IPS-NIHi11 (cell line): Measurements from ENCODE around the gene BCL2A1.
"Not testable (repeated sequence)": the region's sequence is repeated elsewhere in the genome, so short reads cannot be mapped to it uniquely, and the experiment has no call there.

Experiments used
- DNase-seq: peaks from one replicate; pipeline ENCODE4 v3.0.0; 2012; ENCODE audit warnings: mixed read lengths, low spot score

BCL2A1 gene

DNA sequence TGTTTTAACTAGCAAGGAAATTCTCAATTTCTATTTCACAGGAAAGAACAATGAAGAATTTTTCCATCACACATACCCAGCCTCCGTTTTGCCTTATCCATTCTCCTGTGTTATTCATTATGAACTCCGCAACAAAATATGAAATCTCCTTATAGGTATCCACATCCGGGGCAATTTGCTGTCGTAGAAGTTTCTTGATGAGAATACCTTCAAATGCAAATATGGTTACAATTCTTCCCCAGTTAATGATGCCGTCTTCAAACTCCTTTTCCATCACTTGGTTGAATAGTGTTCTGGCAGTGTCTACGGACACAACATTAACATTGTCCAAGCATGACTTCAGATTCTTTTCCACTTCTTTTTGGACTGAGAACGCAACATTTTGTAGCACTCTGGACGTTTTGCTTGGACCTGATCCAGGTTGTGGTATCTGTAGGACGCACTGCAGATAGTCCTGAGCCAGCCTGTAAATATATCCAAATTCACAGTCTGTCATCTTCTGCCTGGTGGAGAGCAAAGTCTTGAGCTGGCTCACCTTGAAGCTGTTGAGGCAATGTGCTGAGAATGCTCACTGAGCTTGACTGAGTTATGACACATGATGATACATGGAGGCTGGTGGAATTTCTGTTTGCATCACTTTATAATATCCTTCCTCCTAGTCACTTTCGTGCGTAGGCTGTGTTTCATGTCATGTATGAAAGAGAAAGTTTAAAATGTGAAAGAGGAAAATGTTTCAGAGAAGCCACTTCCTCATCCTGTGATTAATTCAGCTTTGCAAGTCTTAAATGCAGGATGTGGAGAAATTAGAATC lies at the start of gene BCL2A1:
Gene BCL2A1, minus strand, starts transcription at position 573 of the 811 bp plus-strand sequence. Its CDS starts 77 bp downstream, at position 496.
- no peak for DNase-seq

DNA sequence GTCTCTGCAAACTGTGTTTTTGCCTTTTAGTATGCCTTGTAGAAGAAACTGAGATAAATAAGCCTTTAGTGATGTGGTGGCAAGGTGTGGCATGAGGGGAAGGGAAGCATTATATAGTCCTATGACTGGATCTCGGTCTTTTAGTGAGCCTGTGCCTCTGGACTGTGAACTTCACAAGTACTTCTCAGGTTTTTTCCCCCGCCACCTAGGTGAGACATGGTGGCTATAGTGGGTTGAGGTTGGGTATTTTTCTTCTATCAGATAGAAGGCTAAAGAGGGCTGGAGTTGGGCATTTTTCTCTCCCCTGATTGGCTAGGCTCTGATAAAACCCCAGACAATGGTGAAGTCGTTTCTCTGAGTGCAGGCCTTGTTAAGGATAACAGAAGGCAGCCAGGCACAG lies 49.7 kb upstream of the BCL2A1 start:
- DNase-seq, result no peak

DNA sequence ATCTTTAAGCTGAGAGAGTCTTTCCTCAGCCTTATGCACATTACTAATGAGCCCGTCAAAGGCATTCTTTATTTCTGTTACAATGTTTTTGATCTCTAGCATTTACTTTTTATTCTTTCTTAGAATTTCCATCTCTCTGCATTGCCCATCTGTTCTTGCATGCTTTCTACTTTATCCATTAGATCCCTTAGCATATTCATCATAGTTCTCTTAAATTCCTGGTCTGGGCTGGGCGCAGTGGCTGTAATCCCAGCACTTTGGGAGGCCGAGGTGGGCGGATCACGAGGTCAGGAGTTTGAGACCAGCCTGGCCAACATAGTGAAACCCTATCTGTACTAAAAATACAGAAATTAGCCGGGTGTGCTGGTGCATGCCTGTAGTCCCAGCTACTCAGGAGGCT lies 49.2 kb upstream of the BCL2A1 start:
- DNase-seq, result not testable (repeated sequence)

DNA sequence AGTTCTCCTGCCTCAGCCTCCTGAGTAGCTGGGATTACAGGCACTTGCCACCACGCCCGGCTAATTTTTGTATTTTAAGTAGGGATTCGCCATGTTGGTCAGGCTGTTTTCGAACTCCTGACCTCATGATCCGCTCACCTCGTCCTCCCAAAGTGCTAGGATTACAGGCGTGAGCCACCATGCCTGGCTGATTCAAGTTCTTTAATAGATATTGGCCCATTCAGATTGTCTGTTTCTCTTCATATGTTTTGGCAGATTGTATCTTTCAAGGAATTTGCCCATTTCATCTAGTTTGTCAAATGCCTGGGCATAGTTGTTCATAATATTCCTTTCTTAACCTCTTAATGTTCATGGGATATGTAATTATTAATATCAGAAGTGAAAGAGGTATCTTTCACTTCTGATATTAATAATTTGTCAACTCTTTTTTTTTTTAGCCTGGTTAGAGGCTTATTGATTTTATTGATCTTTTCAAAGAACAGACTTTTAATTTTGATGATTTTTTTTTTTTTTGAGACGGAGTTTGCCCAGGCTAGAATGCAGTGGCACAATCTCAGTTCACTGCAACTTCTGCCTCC lies 48.3 kb upstream of the BCL2A1 start:
- DNase-seq, result no peak

DNA sequence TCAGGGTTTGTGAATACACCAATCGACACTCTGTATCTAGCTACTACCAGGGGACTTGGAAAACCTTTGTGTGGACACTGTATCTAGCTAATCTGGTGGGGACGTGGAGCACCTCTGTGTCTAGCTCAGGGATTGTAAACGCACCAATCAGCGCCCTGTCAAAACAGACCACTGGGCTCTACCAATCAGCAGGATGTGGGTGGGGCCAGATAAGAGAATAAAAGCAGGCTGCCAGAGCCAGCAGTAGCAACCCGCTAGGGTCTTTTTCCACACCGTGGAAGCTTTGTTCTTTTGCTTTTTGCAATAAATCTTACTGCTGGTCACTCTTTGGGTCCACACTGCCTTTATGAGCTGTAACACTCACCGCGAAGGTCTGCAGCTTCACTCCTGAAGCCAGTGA lies 46.1 kb upstream of the BCL2A1 start:
- DNase-seq, result not testable (repeated sequence)

DNA sequence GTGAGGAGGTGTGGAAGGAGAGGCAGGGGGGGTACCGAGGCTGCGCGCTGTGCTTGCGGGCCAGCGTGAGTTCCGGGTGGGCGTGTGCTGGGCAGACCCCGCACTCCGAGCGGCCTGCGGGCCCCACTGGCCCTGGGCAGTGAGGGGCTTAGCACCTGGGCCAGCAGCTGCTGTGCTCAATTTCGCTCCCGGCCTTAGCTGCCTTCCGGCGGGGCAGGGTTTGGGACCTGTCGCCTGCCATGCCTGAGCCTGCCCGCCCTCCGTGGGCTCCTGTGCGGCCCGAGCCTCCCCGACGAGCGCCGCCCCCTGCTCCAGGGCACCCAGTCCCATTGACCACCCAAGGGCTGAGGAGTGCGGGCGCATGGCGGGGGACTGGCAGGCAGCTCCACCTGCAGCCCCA lies 45.5 kb upstream of the BCL2A1 start:
- not testable (repeated sequence) for DNase-seq

DNA sequence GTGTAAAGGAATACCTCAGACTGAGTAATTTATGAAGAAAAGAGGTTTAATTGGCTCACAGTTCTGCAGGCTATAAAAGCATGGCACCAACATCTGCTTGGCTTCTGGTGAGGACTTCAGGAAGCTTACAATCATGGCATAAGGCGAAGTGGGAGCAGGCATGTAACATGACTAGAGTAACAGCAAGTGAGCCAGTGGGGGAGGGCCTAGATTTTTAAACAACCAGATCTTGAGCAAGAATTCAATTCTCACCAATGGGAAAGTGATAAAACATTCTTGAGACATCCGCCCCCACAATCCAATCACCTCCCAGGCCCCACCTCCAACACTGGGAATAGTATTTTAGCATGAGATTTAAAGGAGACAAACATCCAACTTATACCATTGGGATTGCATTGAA lies 44.2 kb upstream of the BCL2A1 start:
- no peak for DNase-seq

DNA sequence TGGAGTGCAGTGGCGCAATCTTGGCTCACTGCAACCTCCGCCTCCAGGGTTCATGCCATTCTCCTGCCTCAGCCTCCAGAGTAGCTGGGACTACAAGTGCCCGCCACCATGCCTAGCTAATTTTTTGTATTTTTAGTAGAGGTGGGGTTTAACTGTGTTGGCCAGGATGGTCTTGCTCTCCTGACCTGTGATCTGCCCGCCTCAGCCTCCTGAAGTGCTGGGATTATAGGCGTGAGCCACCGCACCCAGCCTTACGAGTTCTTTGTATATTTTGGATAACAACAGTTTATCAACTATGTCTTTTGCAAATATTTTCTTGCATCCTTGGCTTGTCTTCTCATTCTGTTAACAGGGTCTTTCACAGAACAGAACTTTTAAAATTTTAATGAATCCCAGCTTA lies 43.2 kb upstream of the BCL2A1 start:
- not testable (repeated sequence) for DNase-seq

DNA sequence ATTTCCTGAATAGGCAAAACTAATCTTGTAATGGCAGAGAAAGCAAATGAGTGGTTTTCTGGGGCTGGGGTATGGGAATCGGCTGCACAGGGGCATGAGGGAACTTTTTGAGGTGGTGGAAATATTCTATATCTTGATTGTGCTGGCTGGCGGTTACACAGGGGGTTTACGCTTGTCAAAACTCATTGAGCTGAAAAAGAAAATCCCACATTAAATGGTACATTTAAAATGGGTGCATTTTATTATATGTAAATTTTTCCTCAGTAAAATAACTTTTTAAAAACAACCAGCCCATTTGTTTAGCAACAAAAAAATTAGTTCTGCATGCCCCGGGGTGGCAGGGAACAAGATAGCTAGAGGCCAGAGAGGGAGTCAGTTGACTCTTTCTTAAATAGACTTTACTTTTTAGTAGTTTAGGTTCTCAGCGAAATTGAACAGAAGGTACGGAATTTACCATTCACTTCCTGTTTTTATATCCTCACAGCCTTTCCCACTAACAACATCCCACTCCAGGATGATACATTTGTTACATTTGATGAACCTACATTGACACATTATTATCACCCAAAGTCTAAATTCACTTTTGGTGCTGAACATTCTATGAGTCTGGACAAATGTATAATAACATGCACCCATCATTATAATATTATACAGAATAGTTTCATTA lies 41.2 kb upstream of the BCL2A1 start:
- DNase-seq, result no peak

DNA sequence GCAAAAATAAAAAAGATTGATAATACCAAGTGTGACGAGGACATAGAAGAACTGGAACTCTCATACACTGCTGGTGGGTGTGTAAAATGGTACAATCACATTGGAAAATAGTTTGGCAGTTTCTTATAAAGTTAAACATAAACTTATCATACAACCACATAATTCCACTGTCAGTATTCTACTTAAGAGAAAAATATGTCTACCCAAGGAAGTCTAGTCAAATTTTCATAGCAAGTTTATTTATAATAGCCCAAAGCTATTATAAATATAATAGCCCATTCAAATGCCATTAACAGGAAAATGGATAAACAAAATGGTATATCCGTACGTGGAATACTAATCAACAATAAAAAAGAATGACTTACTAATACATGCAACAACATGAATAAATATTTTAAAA lies 40.6 kb upstream of the BCL2A1 start:
- DNase-seq, result no peak

DNA sequence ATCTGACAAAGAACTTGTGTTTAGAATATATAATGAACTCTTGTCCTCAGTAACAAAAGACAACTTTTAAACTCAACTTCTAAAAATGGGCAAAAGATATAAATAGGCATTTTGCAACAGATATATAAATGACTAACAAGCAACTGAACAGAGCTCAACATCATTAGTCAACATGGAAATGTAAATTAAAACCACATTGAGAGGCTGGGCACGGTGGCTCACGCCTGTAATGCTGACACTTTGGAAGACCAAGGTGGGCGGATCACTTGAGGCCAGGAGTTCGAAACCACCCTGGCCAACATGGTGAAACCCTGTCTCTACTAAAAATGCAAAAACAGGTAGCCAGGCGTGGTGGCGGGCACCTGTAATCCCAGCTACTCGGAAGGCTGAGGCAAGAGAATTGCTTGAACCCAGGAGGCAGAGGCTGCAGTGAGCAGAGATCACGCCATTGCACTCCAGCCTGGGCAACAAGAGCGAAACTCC lies 40.1 kb upstream of the BCL2A1 start:
- not testable (repeated sequence) for DNase-seq

DNA sequence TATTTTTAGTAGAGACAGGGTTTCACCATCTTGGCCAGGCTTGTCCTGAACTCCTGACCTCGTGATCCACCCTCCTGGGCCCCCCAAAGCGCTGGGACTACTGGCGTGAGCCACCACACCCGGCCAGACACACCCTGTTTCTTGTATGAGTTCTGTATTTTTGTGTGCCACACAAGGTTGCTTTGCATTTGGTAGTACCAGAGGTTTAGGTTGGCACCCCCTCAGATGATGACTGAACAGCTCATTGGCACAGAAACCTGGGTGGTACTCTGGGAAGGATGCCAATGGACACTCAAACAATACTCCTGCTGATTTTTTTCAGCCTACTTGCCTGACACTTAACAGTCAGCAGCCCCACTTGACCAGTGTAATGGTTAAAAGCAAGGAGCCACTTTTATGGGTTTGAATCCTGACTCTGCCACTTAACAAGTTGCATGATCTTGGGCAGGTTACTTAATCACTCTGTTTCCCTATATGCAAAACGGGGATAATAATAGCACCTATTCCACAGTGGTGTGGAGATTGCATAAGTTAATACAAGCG lies 39.2 kb upstream of the BCL2A1 start:
- DNase-seq, result no peak

DNA sequence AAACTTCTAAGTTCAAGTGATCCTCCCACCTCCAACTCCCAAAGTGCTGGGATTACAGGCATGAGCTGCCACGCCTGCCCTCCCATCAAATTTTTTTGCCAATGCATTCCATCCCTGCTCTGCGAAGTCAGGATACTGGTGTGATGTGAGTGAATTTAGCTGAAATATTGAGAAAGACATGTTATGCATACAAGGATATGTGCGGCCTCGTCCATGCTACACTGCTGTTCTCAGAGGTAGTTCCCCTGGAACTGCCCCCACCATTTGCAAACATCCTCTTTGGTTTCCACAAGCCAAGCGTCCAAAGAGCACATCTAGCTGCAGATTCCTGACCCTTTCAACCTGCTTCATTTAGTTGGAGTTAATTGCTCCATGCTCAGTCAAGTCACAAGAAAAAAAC lies 36.5 kb upstream of the BCL2A1 start:
- no peak for DNase-seq

DNA sequence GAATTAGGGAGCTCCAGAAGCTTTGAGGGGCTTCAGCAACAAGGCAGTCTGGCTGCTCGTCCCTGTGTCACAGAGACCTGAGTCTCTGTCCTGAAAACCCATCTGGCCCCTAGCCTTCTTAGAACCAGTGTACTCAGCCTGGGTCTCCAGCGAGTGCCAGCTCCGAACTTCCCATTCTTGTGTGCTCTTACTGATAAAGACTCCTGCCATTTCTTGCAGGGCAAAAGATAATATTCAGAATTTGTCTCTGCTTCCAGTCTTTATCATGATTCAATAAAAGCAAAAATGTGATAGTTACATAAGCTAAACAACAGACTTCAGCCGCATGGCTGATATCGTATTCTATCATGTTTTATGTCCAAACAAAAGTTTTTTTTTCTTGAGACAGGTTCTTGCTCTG lies 36.0 kb upstream of the BCL2A1 start:
- DNase-seq, result no peak

DNA sequence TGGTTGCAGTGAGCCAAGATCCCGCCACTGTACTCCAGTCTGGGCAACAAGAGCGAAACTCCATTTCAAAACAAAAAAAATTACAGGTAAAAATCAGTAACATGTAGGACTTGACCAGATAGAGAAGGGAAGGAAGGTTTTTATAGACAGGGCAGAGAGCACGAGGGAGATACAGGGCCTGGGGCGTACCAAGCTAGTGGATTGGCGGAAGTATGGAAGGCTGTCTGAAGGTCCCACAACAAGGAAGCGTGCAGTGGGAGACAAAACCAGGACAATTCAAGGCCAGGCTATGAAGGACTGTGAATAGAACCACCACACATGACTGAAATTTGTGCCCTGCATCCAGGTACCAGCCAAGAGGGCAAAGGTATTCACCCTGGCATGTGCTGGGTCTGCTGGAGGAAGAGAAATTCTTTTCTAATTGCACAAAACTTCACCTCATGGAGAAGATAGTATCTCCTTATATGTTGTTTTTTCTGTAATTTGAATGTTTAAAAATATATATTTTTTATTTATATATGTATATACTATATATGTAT lies 33.0 kb upstream of the BCL2A1 start:
- DNase-seq, result no peak

DNA sequence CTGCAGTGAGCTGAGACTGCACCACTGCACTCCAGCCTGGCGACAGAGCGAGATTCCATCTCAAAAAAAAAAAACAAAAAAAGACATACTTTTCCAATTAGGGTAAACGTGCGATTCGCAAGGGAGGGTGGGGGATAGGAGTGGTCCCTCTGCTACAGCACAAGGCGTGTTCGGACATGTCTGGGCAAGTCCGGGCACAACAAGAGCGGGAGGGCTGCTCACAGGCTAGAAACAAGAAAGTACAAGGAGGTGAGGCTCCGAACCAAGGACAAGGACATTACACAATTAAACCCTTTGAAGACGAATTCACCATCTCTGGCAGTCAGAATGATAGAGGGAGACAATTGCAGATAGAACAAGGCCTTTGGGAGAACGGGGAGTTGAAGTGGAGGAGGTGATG lies 32.2 kb upstream of the BCL2A1 start:
- no peak for DNase-seq

DNA sequence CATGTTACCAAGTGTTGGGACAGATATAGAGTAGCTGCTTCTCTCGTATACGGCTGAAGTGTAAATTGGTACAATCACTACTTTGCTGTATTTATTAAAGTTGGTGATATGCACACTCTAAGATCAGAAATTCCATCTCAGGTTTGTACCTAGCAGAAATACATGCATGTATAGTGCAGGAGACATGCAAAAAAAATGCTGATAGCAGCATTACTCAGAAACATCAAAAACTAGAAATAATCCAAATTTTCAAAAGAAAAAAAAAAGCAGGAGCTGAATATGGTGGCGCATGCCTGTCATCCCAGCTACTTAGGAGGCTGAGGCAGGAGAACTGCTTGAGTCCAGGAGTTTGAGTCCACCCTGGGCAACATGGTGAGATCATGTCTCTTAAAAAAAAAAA lies 31.3 kb upstream of the BCL2A1 start:
- no peak for DNase-seq

DNA sequence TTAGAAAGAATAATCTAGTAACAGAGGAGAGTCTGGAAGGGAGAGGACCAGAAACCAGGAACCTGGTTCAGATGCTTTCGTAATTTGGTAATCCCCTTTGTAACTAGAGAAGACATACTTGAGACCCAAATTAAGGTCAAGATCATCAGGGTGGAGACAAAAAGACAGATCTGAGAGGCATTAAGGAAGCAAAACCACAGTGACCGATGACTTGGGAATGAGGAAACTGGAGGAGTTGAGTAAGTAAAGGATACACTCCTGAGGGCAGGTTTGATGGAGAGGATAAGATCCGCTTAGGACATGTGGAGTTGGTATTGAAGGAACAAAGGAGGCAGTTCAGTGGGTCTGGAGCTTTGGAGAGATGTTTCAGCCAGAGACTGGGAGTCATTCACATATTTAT lies 23.6 kb upstream of the BCL2A1 start:
- DNase-seq, result no peak

DNA sequence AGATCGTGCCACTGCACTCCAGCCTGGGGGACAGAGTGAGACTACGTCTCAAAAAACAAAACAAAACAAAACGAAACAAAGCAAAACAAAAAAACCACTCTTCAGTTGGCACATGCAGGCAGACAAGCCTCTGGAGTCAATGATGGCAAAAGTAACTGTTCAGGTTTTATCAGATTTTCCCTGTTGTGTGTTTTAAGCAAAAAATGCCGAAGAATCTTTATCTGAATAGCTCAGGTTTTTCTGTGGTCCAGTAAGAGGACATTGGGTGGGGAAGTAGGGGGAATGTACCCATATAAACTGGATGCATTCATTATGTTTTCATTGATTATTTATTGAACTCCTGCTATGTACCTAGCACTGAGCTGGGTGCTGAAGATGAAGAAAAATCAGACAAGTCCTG lies 20.8 kb upstream of the BCL2A1 start:
- DNase-seq, result no peak

DNA sequence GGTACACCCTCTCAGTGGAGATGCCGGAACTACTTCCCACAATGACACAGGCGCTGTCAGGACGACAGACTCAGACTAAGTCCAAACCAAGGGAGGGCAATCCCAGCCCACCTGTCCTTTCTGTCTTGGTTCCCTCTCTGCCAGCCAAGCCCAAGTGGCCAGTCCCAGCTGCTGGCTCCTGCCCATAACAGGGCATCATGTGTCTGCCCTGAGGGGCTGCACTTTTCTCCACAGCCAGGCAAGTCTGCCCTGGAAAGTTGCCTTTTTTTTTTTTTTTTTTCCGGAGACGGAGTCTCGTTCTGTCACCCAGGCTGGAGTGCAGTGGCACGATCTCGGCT lies 20.0 kb upstream of the BCL2A1 start:
- DNase-seq, result no peak

DNA sequence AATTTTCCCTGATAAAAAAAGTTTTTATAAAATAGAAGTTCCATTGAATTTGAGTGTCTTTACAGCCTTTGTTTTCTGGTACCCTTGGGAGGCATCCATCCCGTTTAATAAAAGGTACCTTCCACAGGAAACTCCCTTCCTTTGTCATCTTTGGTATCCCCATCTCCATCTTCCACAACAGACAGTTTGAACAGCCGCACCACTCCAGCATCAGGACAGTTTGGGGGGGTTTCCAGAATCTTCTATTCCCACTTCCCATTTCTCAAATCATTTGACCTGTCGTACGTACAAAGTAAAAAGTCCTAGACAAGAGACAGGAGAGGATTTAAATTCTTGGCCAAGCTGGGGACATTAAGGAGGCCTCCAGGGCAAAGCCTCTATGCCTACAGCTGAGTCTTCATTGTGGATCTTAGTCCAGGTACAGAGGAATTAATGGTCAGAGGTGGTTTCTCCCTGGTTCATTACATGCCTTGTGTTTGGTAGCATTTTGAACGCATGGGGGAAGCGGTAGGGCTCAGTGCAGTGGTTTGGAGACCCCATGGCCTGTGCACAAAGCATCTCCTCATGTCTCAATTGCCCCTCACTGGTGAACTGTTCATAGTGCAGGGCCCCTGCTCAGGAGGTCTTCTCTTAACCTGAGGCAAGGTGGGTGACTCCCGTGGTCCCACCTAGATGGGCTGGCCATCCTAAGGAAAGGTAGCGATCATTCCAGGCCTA lies 19.4 kb upstream of the BCL2A1 start:
- no peak for DNase-seq

DNA sequence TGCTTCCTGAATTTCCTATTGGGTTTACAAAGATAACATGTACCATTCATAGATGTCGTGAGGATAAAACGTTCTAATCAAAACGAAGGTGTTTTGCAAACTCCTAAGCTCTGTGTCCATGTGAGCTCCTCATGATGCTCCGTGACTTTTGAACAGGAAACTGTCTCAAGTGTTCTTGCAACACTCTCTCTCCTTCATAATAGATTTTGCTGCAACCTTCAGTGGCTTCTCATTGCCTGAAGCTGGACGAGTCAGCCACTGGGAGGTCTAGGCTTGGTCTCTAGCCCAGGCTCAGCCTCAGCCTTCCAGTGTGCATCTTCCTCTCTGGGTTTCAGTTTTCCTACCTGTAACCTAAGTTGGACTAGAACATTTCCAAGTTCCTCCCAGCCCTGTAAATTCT lies 18.7 kb upstream of the BCL2A1 start:
- no peak for DNase-seq
